NT2/D1 (cell line): ENCODE measurements around the gene PNPT1.
A peak's percentile ranks its signal among the peaks of the same experiment; 100 is the strongest.
"Not testable (repeated sequence)": the region's sequence is repeated elsewhere in the genome, so short reads cannot be mapped to it uniquely, and the experiment has no call there.

Experiments used
- DNase-seq: peaks from one replicate; pipeline ENCODE4 v3.0.0-alpha.2; 2011; ENCODE audit warnings: low read depth, low spot score
- H3K27me3 ChIP-seq: 2 replicates; pipeline ENCODE4 v1.6.0; 2011; ENCODE audit warnings: mild to moderate bottlenecking; ENCODE audit not compliant: insufficient read length, insufficient read depth
- H3K36me3 ChIP-seq: 2 replicates; pipeline ENCODE4 v1.6.1; 2011; ENCODE audit warnings: mild to moderate bottlenecking, low read length, mixed read lengths; ENCODE audit not compliant: insufficient read depth, insufficient read length
- H3K4me1 ChIP-seq: 2 replicates; pipeline ENCODE4 v1.5.1; 2011; ENCODE audit not compliant: insufficient read depth, insufficient read length
- H3K4me3 ChIP-seq: 2 replicates; pipeline ENCODE4 v1.5.1; 2011; ENCODE audit warnings: low read depth; ENCODE audit not compliant: insufficient read length
- H3K9ac ChIP-seq: 2 replicates; pipeline ENCODE4 v1.6.0; 2011; ENCODE audit warnings: low read depth; ENCODE audit not compliant: insufficient read length
- H3K9me3 ChIP-seq: 2 replicates; pipeline ENCODE4 v1.5.1; 2011; ENCODE audit warnings: mild to moderate bottlenecking, low read length; ENCODE audit not compliant: insufficient read depth
- SUZ12 ChIP-seq: IDR thresholded peaks from 2 replicates; pipeline ENCODE4 v1.6.1; 2011; ENCODE audit not compliant: insufficient read length, insufficient read depth; ENCODE audit errors: extremely low read depth
- YY1 ChIP-seq: IDR thresholded peaks from 2 replicates; pipeline ENCODE4 v1.6.1; 2011; ENCODE audit not compliant: insufficient read length, insufficient read depth
- ZNF274 ChIP-seq: IDR thresholded peaks from 2 replicates; pipeline ENCODE4 v1.6.1; 2011; ENCODE audit warnings: mild to moderate bottlenecking, low read depth, low read length

Gene PNPT1

GRCh38 chr2:55710025-55710424 is 16.4 kb upstream of the PNPT1 start:
- Histone ChIP-seq H3K9ac (no peak overlapping the region), H3K27me3 (no peaks in the 10 kb centered on the region), H3K36me3 (no peaks in the 10 kb centered on the region), H3K4me1 (no peaks in the 10 kb centered on the region), H3K9me3 (no peaks in the 10 kb centered on the region), H3K4me3 (no peak overlapping the region)
- DNase-seq, result no peak
- TF ChIP-seq YY1 (no peak), SUZ12 (no peak), ZNF274 (no peak)

DNA sequence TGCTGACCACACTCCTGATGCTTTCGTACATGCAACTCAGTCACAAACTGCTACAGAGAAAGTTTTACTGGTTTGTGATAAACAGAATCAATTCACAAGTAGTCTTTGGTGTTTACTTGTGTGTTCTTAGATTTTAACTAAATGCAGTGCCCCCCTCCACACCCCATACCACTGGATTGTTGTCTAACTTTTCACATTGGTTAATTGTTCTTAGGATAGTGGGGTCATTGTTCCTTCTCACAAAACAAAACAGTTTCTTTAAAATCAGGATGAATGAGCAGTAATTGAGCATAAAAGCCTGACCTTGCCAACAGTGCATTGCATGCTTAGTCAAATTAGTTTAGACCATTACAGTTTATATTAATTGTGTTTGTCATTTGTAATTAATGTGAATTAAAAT is 14.1 kb upstream of the PNPT1 start:
- Histone ChIP-seq H3K9ac (no peak overlapping the region), H3K9me3 (no peaks in the 10 kb centered on the region), H3K4me1 (no peaks in the 10 kb centered on the region), H3K27me3 (no peaks in the 10 kb centered on the region), H3K36me3 (no peaks in the 10 kb centered on the region), H3K4me3 (no peak overlapping the region)
- TF ChIP-seq YY1 (no peak), SUZ12 (no peak), ZNF274 (no peak)
- DNase-seq, result no peak

- DNase-seq, H3K4me3 ChIP-seq, H3K27me3 ChIP-seq, H3K4me1 ChIP-seq, H3K36me3 ChIP-seq, H3K9ac ChIP-seq, H3K9me3 ChIP-seq: not testable (repeated sequence)
Measured at GRCh38 chr2:55706258-55706657, 12.6 kb upstream of the PNPT1 start.

GRCh38 chr2:55705027-55705653 is 11.5 kb upstream of the PNPT1 start:
- Histone ChIP-seq H3K9me3 (no peaks in the 10 kb centered on the region), H3K4me3 (no peak overlapping the region), H3K27me3 (no peaks in the 10 kb centered on the region), H3K36me3 (no peaks in the 10 kb centered on the region), H3K4me1 (no peaks in the 10 kb centered on the region), H3K9ac (no peak overlapping the region)
- DNase-seq, result no peak
- TF ChIP-seq ZNF274 (no peak), YY1 (no peak), SUZ12 (no peak)

DNA sequence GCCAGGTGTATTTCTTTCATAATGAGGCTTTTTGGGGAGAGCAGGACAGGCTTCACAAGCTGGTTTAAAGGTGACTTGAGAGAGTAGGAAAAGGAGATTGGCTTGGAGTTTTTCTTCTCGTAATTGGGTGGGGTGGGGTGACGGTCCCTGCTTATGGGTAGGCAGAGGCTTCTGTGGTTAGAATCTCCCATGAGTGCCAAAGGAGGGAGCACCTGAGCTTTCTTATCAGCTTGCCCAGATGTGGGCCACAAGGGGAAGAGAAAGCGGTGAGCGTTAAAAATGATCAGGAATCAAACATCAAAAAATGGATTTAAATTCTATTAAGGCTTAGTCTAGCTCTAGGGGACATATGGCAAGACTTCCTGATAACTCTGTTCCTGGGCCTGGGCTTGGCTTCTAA is 9.7 kb upstream of the PNPT1 start:
- no peak overlapping the region for H3K4me3 ChIP-seq
- no peak for DNase-seq
- H3K9me3 ChIP-seq, result no peaks in the 10 kb centered on the region
- H3K9ac ChIP-seq, result no peak overlapping the region
- TF ChIP-seq ZNF274 (no peak), YY1 (no peak), SUZ12 (no peak)
- no peaks in the 10 kb centered on the region for H3K27me3 ChIP-seq
- H3K36me3 ChIP-seq, result no peaks in the 10 kb centered on the region
- peaks cover 3% of the 10 kb centered on the region for H3K4me1 ChIP-seq

DNA sequence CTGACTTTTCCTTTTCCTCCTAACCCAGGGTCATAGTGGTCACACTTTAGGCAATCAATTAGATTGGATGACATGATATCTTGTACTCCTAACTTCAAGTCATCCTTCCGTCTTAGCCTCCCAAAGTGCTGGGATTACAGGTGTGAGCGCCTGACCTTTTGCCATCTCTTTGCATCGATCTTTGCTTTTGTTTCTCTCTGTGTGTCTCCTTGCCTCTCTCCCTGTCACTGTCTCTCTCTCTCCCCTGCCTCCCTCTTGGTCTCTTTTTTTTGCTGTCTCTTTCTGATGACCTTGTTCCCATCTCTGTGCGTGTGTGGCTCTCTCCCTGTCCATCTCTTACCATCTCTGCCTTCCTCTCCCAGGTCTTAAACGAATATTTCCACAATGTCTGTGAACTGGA is 904 bp downstream of the PNPT1 start:
- Histone ChIP-seq H3K36me3 (peaks cover 13% of the 10 kb centered on the region), H3K4me3 (peak overlapping the region; percentile 91), H3K9ac (peak overlapping the region; percentile 83)
- not testable (repeated sequence) for H3K27me3 ChIP-seq, H3K9me3 ChIP-seq, DNase-seq, H3K4me1 ChIP-seq

DNA sequence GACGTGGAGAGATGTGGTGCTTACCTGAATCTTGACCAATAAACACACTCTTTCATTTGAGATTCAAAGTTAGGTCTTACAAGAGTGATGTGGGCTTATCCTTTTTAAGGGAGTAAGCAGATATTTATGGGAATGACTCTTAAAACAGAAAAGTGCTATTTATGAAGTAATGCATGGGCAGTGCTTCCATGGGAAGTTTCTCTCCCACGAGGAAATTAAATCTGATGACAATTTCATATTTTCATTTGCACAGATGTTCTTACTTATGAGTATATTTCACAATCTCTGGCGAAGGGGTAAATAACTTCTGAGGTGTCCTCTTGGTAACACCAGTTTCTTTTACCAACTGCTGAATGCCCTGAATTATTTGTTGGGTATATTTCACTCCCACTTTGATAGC is 21.0 kb downstream of the PNPT1 start:
- Histone ChIP-seq H3K9me3 (no peaks in the 10 kb centered on the region), H3K4me3 (no peak overlapping the region), H3K9ac (no peak overlapping the region), H3K36me3 (peaks cover 51% of the 10 kb centered on the region), H3K27me3 (no peaks in the 10 kb centered on the region), H3K4me1 (no peaks in the 10 kb centered on the region)
- DNase-seq, result no peak
- TF ChIP-seq ZNF274 (no peak), YY1 (no peak), SUZ12 (no peak)

DNA sequence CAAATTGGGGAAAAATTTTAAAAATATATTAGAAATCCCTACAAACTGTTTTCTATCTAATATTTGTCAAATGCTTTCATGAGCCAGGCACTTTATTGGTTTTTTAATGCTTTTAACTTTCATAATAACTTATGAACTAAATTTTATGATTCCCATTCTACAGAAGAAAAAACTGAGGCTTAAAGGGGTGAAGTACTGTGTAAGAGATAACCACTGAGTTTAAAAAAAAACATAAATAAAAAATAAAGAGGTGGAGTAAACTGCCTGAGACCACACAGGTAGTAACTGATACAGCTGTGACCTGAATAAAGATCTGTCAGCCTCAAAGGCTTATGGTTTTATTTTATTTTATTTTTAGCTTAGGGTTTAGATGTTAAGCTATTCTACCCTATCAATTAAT is 24.7 kb downstream of the PNPT1 start:
- H3K27me3 ChIP-seq, result no peaks in the 10 kb centered on the region
- H3K4me1 ChIP-seq, result no peaks in the 10 kb centered on the region
- H3K9me3 ChIP-seq, result no peaks in the 10 kb centered on the region
- H3K9ac ChIP-seq, result no peak overlapping the region
- H3K4me3 ChIP-seq, result no peak overlapping the region
- peaks cover 53% of the 10 kb centered on the region for H3K36me3 ChIP-seq
- TF ChIP-seq SUZ12, result no peak
- no peak for DNase-seq
